H1 (cell line): ENCODE results near the gene SH2D1A. TPM values are rescaled to one million over a fixed set of nuclear protein-coding genes. Genes with fewer than 3 reads are reported as not detected.

ENCODE experiments used
- CTCF ChIA-PET: fragments of 300-600 bp; sonication (Branson Sonifier 250); formaldehyde crosslinking; loops from one replicate; lab custom pipeline; 2021; ENCODE audit not compliant: partially characterized antibody; lab: Charles Lee
- POLR2A ChIA-PET: fragments of 300-600 bp; sonication (Branson Sonifier 250); formaldehyde crosslinking; loops from one replicate; lab custom pipeline; 2021; ENCODE audit warnings: inconsistent platforms; ENCODE audit not compliant: partially characterized antibody; lab: Charles Lee
- DNase-seq, 2 experiments: peaks; one replicate each; pipeline versions ENCODE4 v3.0.0 to v3.0.0-alpha.2; 2010 to 2022; ENCODE audit warnings: low spot score in 2 of 2, low read depth in 1 of 2, mixed read lengths in 1 of 2
- FAIRE-seq: peaks from 2 replicates; lab custom pipeline; 2011; peaks lifted over from hg19 to GRCh38; lab: Jason Lieb, UNC
- H2AFZ ChIP-seq: 2 replicates; pipeline ENCODE4 v1.8.1; 2012; ENCODE audit warnings: low read length, inconsistent platforms
- H2AK5ac ChIP-seq: 2 replicates; pipeline ENCODE4 v1.6.1; 2013; ENCODE audit warnings: low read depth, low read length
- H2BK120ac ChIP-seq: replicated peaks from 2 replicates; pipeline ENCODE3; 2013; ENCODE audit warnings: low read depth, low read length, inconsistent platforms
- H2BK12ac ChIP-seq: 2 replicates; pipeline ENCODE4 v1.6.1; 2013; ENCODE audit warnings: low read depth, low read length
- H2BK15ac ChIP-seq: 2 replicates; pipeline ENCODE4 v1.6.1; 2013; ENCODE audit warnings: low read length
- H2BK20ac ChIP-seq: 2 replicates; pipeline ENCODE4 v1.6.1; 2013; ENCODE audit warnings: low read length
- H2BK5ac ChIP-seq: 2 replicates; pipeline ENCODE4 v1.6.1; 2013; ENCODE audit warnings: low read depth, low read length
- H3K14ac ChIP-seq: 2 replicates; pipeline ENCODE4 v1.6.1; 2013; ENCODE audit warnings: inconsistent platforms; ENCODE audit not compliant: insufficient read length
- H3K18ac ChIP-seq: 2 replicates; pipeline ENCODE4 v1.6.1; 2013; ENCODE audit warnings: low read length; ENCODE audit errors: extremely low read depth
- H3K23ac ChIP-seq: 2 replicates; pipeline ENCODE4 v1.6.1; 2013; ENCODE audit warnings: inconsistent platforms; ENCODE audit not compliant: insufficient read length
- H3K23me2 ChIP-seq: 2 replicates; pipeline ENCODE4 v1.6.1; 2013; ENCODE audit warnings: low read depth, low read length
- H3K27ac ChIP-seq: 2 replicates; pipeline ENCODE4 v1.6.1; 2011; ENCODE audit warnings: low read depth, low read length, inconsistent platforms
- H3K27me3 ChIP-seq, 4 experiments: replicated peaks in 1 of 4; 1 replicate in 1 of 4; 2 replicates in 3 of 4; pipeline versions ENCODE4 v1.6.1 to v1.8.1; 2011 to 2013; ENCODE audit warnings: low read length in 3 of 4, mild to moderate bottlenecking in 3 of 4, inconsistent platforms in 2 of 4, mixed read lengths in 2 of 4, moderate library complexity in 1 of 4; ENCODE audit not compliant: control insufficient read depth in 3 of 4, insufficient read depth in 3 of 4; ENCODE audit errors: extremely low read depth in 1 of 4
- H3K36me3 ChIP-seq, 4 experiments: 2 replicates each; pipeline versions ENCODE4 v1.6.1 to v1.8.1; 2011 to 2013; ENCODE audit warnings: mild to moderate bottlenecking in 4 of 4, low read length in 3 of 4, moderate library complexity in 2 of 4, control low read depth in 1 of 4, inconsistent platforms in 1 of 4; ENCODE audit not compliant: insufficient read depth in 4 of 4, control insufficient read depth in 2 of 4
- H3K4ac ChIP-seq: replicated peaks from 2 replicates; pipeline ENCODE3; 2013; ENCODE audit warnings: low read length, low read depth, mixed read lengths, inconsistent platforms; ENCODE audit not compliant: insufficient read length
- H3K4me1 ChIP-seq, 4 experiments: replicated peaks in 1 of 4; 1 replicate in 1 of 4; 2 replicates in 3 of 4; pipeline versions ENCODE4 v1.6.1 to v1.8.1; 2011 to 2013; ENCODE audit warnings: low read length in 3 of 4, inconsistent platforms in 2 of 4, mixed read lengths in 1 of 4; ENCODE audit not compliant: insufficient read depth in 4 of 4, control insufficient read depth in 3 of 4
- H3K4me2 ChIP-seq, 2 experiments: 2 replicates each; pipeline versions ENCODE4 v1.6.1 to v1.8.1; 2011 to 2013; ENCODE audit warnings: low read depth in 2 of 2, low read length in 2 of 2, control low read depth in 1 of 2, inconsistent platforms in 1 of 2, mild to moderate bottlenecking in 1 of 2; ENCODE audit not compliant: insufficient read depth in 1 of 2
- H3K4me3 ChIP-seq, 4 experiments: fragments of 200-600, 300-600 bp in 1 of 4; sonication (generic), shearing (Covaris generic), sonication (Bioruptor Twin) in 1 of 4; 2 replicates each; pipeline versions ENCODE4 v1.5.1 to v1.8.1; 2011 to 2016; ENCODE audit warnings: low read length in 4 of 4, low read depth in 3 of 4, control low read depth in 2 of 4, inconsistent platforms in 2 of 4, mild to moderate bottlenecking in 2 of 4, mixed read lengths in 1 of 4, moderate library complexity in 1 of 4; ENCODE audit not compliant: insufficient read depth in 2 of 4; ENCODE audit errors: extremely low read depth in 1 of 4
- H3K56ac ChIP-seq: replicated peaks from 2 replicates; pipeline ENCODE3; 2013; ENCODE audit warnings: low read depth, mild to moderate bottlenecking, mixed read lengths, low read length, inconsistent platforms; ENCODE audit not compliant: insufficient read length
- H3K79me1 ChIP-seq: 2 replicates; pipeline ENCODE4 v1.6.1; 2013; ENCODE audit warnings: low read depth, low read length, control low read depth
- H3K79me2 ChIP-seq, 2 experiments: 2 replicates each; pipeline versions ENCODE4 v1.6.1 to v1.8.1; 2012 to 2013; ENCODE audit warnings: low read length in 2 of 2, mild to moderate bottlenecking in 2 of 2, inconsistent platforms in 1 of 2; ENCODE audit not compliant: insufficient read depth in 2 of 2, control insufficient read depth in 1 of 2
- H3K9ac ChIP-seq, 4 experiments: replicated peaks in 1 of 4; 1 replicate in 1 of 4; 2 replicates in 3 of 4; pipeline versions ENCODE4 v1.6.1 to v1.8.1; 2011 to 2013; ENCODE audit warnings: low read depth in 3 of 4, low read length in 3 of 4, control low read depth in 2 of 4, mild to moderate bottlenecking in 2 of 4, moderate library complexity in 2 of 4, inconsistent platforms in 1 of 4; ENCODE audit errors: extremely low read depth in 1 of 4
- H3K9me3 ChIP-seq, 2 experiments: 2 replicates each; pipeline versions ENCODE4 v1.6.1 to v1.8.1; 2012 to 2013; ENCODE audit warnings: mild to moderate bottlenecking in 2 of 2, moderate library complexity in 2 of 2, control low read depth in 1 of 2, inconsistent platforms in 1 of 2, low read depth in 1 of 2, low read length in 1 of 2, mixed read lengths in 1 of 2; ENCODE audit not compliant: insufficient read depth in 2 of 2
- H4K20me1 ChIP-seq, 2 experiments: replicated peaks in 1 of 2; 2 replicates each; pipeline versions ENCODE3 to v1.8.1; 2011 to 2013; ENCODE audit warnings: inconsistent platforms in 2 of 2, low read length in 2 of 2, mild to moderate bottlenecking in 1 of 2; ENCODE audit not compliant: insufficient read depth in 2 of 2, control insufficient read depth in 1 of 2
- H4K5ac ChIP-seq: 2 replicates; pipeline ENCODE4 v1.6.1; 2013; ENCODE audit warnings: low read length, low read depth, mixed read lengths, inconsistent platforms; ENCODE audit not compliant: insufficient read length
- H4K8ac ChIP-seq: 2 replicates; pipeline ENCODE4 v1.8.0; 2013; ENCODE audit warnings: mild to moderate bottlenecking, moderate library complexity, low read length, inconsistent platforms; ENCODE audit not compliant: insufficient read depth; ENCODE audit errors: extremely low read depth
- H4K91ac ChIP-seq: replicated peaks from 2 replicates; pipeline ENCODE3; 2013; ENCODE audit warnings: low read length, mixed read lengths, inconsistent platforms; ENCODE audit not compliant: insufficient read length
- CHD2 ChIP-seq: IDR thresholded peaks from 2 replicates; pipeline ENCODE4 v1.6.1; 2012; ENCODE audit warnings: low read length, improper control_type of control experiment
- JUN ChIP-seq: IDR thresholded peaks from 2 replicates; pipeline ENCODE4 v1.6.1; 2011; ENCODE audit warnings: low read depth, mild to moderate bottlenecking, improper control_type of control experiment, low read length
- SRF ChIP-seq: IDR thresholded peaks from 2 replicates; pipeline ENCODE4 v1.6.1; 2011; ENCODE audit warnings: mild to moderate bottlenecking, low read depth, low read length, moderate library complexity
- SUZ12 ChIP-seq: fragments of 200-600 bp; sonication (generic); IDR thresholded peaks from 2 replicates; pipeline ENCODE4 v1.6.1; 2012; ENCODE audit warnings: mild to moderate bottlenecking, inconsistent platforms, low read length, moderate library complexity, mixed read lengths
- WGBS, 2 experiments: shearing (Covaris generic) in 1 of 2; methylation state at CpG; one replicate each; pipeline versions ENCODE4 v1.1.6 to v1.1.7; 2013 to 2015; ENCODE audit warnings: low lambda C conversion rate in 2 of 2, mixed read lengths in 2 of 2, inconsistent platforms in 1 of 2, low coverage in 1 of 2, missing lambda C conversion rate in 1 of 2; ENCODE audit not compliant: insufficient replicate concordance in 2 of 2, insufficient coverage in 1 of 2, insufficient read length in 1 of 2; ENCODE audit errors: extremely low coverage in 1 of 2, missing lambda C conversion rate in 1 of 2; 5-methylcytosine and 5-hydroxymethylcytosine counted together
- polyA plus RNA-seq, 7 experiments: library from polyadenylated mRNA; depleted of rRNA in 3 of 7; stranded (reverse) in 5 of 7; unstranded in 2 of 7; fragments of >200 nt in 5 of 7; fragments of 200-250 nt in 2 of 7; gene quantifications; 1 replicate in 5 of 7; 2 replicates in 1 of 7; 4 replicates in 1 of 7; pipeline versions ENCODE4 v1.2.1 to v1.2.3, GENCODE V29; 2011 to 2013; ENCODE audit warnings: missing spikeins in 2 of 7, mixed read lengths in 2 of 7
- total RNA-seq: library from RNA; stranded (reverse); fragmentation: NEBNext Ultra II Directional; extraction: Animal tissue kit (Norgen Biotek cat#: 25700); gene quantifications from 2 replicates; pipeline ENCODE4 v1.2.1, GENCODE V29; 2021

Gene SH2D1A
- total and polyA plus RNA-seq, 2 of the 8 experiments (the other 6 are each of a cell fraction or from before 2014, with no cell fraction given): not detected

- WGBS, 2 experiments: 100% methylated on average over 2 of the region's 2 CpGs; no CpG with 5 or more reads in 1 of the 2 experiments
- Histone ChIP-seq H3K56ac (no peak overlapping the region), H3K9me3 (no peaks in the 10 kb centered on the region), H2BK120ac (no peak overlapping the region), H4K5ac (no peak overlapping the region), H2BK5ac (no peak overlapping the region), H3K27me3 (no peaks in the 10 kb centered on the region), H4K91ac (no peak overlapping the region), H2BK12ac (no peak overlapping the region), H3K23ac (no peak overlapping the region), H3K18ac (no peak overlapping the region), H2BK15ac (no peak overlapping the region), H3K23me2 (no peaks in the 10 kb centered on the region), H3K79me2 (no peaks in the 10 kb centered on the region), H3K79me1 (no peaks in the 10 kb centered on the region), H3K4me2 (no peak overlapping the region), H3K4me1 (no peaks in the 10 kb centered on the region), H2BK20ac (no peak overlapping the region), H3K4me3 (no peak overlapping the region), H2AFZ (no peak overlapping the region), H3K9ac (no peak overlapping the region), H2AK5ac (no peak overlapping the region), H3K27ac (no peak overlapping the region), H3K36me3 (no peaks in the 10 kb centered on the region), H4K20me1 (no peaks in the 10 kb centered on the region), H3K4ac (no peak overlapping the region), H3K14ac (no peak overlapping the region), H4K8ac (no peak overlapping the region)
- no peak for TF ChIP-seq CHD2
- no peak for TF ChIP-seq SRF
- no peak for TF ChIP-seq JUN
- TF ChIP-seq SUZ12: no peak
- POLR2A ChIA-PET: no interaction called here
- CTCF ChIA-PET: interaction anchor here (0.8 kb wide), 1 partner anchor 11 kb away, joined by 3 read pairs; no protein-coding TSS in a partner anchor
- no peak for DNase-seq
- no peak for FAIRE-seq
These were observed 39.0 kb upstream of the SH2D1A start for GRCh38 chrX:124307253-124307907.
